RCC 7860 (cell line): Measurements from ENCODE around the gene NLRC5.
"Not testable (repeated sequence)": the region's sequence is repeated elsewhere in the genome, so short reads cannot be mapped to it uniquely, and the experiment has no call there.

Experiments used
- DNase-seq: peaks from one replicate; pipeline ENCODE4 v3.0.0-alpha.2; 2015; ENCODE audit warnings: low spot score
- FAIRE-seq: peaks from 2 replicates; lab custom pipeline; 2012; peaks lifted over from hg19 to GRCh38; lab: Jason Lieb, UNC

The NLRC5 gene

GRCh38 chr16:57066625-57067024 lies 77.3 kb downstream of the NLRC5 start:
- no peak for DNase-seq
- FAIRE-seq = no peak

GRCh38 chr16:57067347-57067746 lies 78.0 kb downstream of the NLRC5 start:
- FAIRE-seq (no peak), DNase-seq (no peak)

GRCh38 chr16:57069053-57069452 lies 79.7 kb downstream of the NLRC5 start:
- no peak for FAIRE-seq
- no peak for DNase-seq

GRCh38 chr16:57069635-57070370 lies 80.4 kb downstream of the NLRC5 start:
- FAIRE-seq = no peak
- no peak for DNase-seq

GRCh38 chr16:57070424-57070823 lies 81.1 kb downstream of the NLRC5 start:
- FAIRE-seq (no peak), DNase-seq (no peak)

- not testable (repeated sequence) for FAIRE-seq, DNase-seq
These were observed 81.8 kb downstream of the NLRC5 start for GRCh38 chr16:57071081-57071732.

- DNase-seq (no peak), FAIRE-seq (no peak)
These were observed 82.7 kb downstream of the NLRC5 start for GRCh38 chr16:57071831-57072582.

GRCh38 chr16:57072616-57073275 lies 83.4 kb downstream of the NLRC5 start:
- DNase-seq = no peak

GRCh38 chr16:57077714-57078113 lies 88.4 kb downstream of the NLRC5 start:
- no peak for FAIRE-seq
- no peak for DNase-seq

More at GRCh38 chr16:57072616-57073275, 83.4 kb downstream of the NLRC5 start:
- FAIRE-seq = no peak

- no peak for FAIRE-seq
- no peak for DNase-seq
These were observed 92.4 kb downstream of the NLRC5 start for GRCh38 chr16:57081744-57082143.

GRCh38 chr16:57082664-57083063 lies 93.3 kb downstream of the NLRC5 start:
- DNase-seq (no peak), FAIRE-seq (no peak)

- no peak for FAIRE-seq
- no peak for DNase-seq
These were observed 94.2 kb downstream of the NLRC5 start for GRCh38 chr16:57083485-57084126.

- FAIRE-seq (no peak), DNase-seq (peak; percentile 42)
These were observed 95.0 kb downstream of the NLRC5 start for GRCh38 chr16:57084257-57084770.

GRCh38 chr16:57084996-57085395 lies 95.6 kb downstream of the NLRC5 start:
- no peak for DNase-seq

GRCh38 chr16:57087003-57087402 lies 97.6 kb downstream of the NLRC5 start:
- DNase-seq (no peak), FAIRE-seq (no peak)

More at GRCh38 chr16:57084996-57085395, 95.6 kb downstream of the NLRC5 start:
- no peak for FAIRE-seq

GRCh38 chr16:57089406-57089805 lies 100.0 kb downstream of the NLRC5 start:
- no peak for FAIRE-seq

GRCh38 chr16:57091200-57091974 lies 102.0 kb downstream of the NLRC5 start:
- FAIRE-seq (peak; percentile 16), DNase-seq (peak; percentile 68)

More at GRCh38 chr16:57089406-57089805, 100.0 kb downstream of the NLRC5 start:
- no peak for DNase-seq

- no peak for FAIRE-seq
- peak; percentile 11 for DNase-seq
These were observed 102.8 kb downstream of the NLRC5 start, which contains the start of gene CPNE2 for GRCh38 chr16:57091975-57092785. Gene CPNE2, plus strand, starts transcription at chr16:57092583. Its CDS starts 18,160 bp downstream, at chr16:57110743.
